ENCODE results near the gene DNAJB4. TPM values are rescaled to one million over a fixed set of nuclear protein-coding genes. Genes with fewer than 3 reads are reported as not detected.
"Not testable (repeated sequence)": the region's sequence is repeated elsewhere in the genome, so short reads cannot be mapped to it uniquely, and the experiment has no call there.

The DNAJB4 gene
- total RNA-seq, 1 donor from 2014 or later: 95.8 TPM

DNA sequence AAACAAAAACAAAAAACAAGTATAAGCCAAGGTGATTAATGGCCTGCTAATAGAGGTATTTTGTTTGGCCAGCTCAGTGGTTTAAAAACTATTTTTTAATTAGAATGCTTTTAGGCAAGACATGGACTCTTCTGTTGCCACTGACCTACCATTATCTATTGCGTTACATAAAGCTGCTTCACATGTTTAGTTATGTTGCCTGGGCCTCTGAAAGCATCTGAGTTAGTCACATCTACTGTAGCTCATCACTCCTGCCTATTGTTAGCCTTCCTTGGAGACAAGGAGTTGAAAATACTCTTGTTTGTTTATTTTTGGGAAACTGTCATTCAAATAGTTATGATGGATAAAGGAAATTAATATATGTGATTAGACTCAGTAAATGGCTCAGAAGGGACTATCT, 14.3 kb downstream of the DNAJB4 start:
- no peak overlapping the region for H3K27ac Mint-ChIP-seq (ENCODE audit: unreplicated experiment)
- no peaks in the 10 kb centered on the region for H3K9me3 Mint-ChIP-seq (ENCODE audit: unreplicated experiment)
- peaks cover 30% of the 10 kb centered on the region for H3K36me3 Mint-ChIP-seq (ENCODE audit: unreplicated experiment)
- no peak overlapping the region for H3K4me3 Mint-ChIP-seq (ENCODE audit: unreplicated experiment)
- H3K4me1 Mint-ChIP-seq (ENCODE audit: unreplicated experiment): peaks cover 5% of the 10 kb centered on the region
- no peaks in the 10 kb centered on the region for H3K27me3 Mint-ChIP-seq (ENCODE audit: unreplicated experiment)
- TF ChIP-seq, protein P1, sequence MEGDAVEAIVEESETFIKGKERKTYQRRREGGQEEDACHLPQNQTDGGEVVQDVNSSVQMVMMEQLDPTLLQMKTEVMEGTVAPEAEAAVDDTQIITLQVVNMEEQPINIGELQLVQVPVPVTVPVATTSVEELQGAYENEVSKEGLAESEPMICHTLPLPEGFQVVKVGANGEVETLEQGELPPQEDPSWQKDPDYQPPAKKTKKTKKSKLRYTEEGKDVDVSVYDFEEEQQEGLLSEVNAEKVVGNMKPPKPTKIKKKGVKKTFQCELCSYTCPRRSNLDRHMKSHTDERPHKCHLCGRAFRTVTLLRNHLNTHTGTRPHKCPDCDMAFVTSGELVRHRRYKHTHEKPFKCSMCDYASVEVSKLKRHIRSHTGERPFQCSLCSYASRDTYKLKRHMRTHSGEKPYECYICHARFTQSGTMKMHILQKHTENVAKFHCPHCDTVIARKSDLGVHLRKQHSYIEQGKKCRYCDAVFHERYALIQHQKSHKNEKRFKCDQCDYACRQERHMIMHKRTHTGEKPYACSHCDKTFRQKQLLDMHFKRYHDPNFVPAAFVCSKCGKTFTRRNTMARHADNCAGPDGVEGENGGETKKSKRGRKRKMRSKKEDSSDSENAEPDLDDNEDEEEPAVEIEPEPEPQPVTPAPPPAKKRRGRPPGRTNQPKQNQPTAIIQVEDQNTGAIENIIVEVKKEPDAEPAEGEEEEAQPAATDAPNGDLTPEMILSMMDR (IDR thresholded peaks at IDR 0.05): no peak
- DNase-seq (ENCODE audit: extremely low spot score, unreplicated experiment): no peak

DNA sequence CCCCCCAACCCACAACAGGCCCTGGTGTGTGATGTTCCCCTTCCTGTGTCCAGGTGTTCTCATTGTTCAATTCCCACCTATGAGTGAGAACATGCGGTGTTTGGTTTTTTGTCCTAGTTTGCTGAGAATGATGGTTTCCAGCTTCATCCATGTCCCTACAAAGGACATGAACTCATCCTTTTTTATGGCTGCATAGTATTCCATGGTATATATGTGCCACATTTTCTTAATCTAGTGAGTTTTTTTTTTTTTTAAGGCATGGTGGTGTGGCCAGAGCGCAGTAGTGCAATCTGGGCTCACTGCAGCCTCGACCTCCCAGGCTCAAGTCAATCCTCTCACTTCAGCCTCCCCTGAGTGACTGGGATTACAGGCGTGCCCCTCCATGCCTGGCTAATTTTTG, 16.4 kb downstream of the DNAJB4 start:
- not testable (repeated sequence) for H3K4me3 Mint-ChIP-seq (ENCODE audit: unreplicated experiment); DNase-seq (ENCODE audit: extremely low spot score, unreplicated experiment); H3K9me3 Mint-ChIP-seq (ENCODE audit: unreplicated experiment); H3K27ac Mint-ChIP-seq (ENCODE audit: unreplicated experiment); H3K4me1 Mint-ChIP-seq (ENCODE audit: unreplicated experiment); H3K27me3 Mint-ChIP-seq (ENCODE audit: unreplicated experiment)
- H3K36me3 Mint-ChIP-seq (ENCODE audit: unreplicated experiment): peaks cover 17% of the 10 kb centered on the region

DNA sequence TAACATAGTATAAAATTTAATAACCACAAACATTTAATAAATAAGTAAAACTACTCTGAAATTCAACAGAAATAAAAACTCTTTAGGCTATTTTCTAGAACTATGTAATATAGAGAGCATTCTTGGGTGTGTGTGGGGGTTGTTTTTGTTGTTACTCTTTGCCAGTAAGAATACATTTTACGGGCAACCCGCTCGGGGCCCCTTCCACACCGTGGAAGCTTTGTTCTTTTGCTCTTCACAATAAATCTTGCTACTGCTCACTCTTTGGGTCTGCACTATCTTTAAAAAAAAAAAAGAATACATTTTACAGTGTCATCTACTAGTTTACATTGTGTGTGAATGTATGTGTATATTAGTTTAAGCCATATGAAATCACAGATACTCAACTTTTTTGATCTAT, 25.1 kb downstream of the DNAJB4 start:
- DNase-seq (ENCODE audit: extremely low spot score, unreplicated experiment): no peak
- H3K27ac Mint-ChIP-seq (ENCODE audit: unreplicated experiment): no peak overlapping the region
- H3K4me3 Mint-ChIP-seq (ENCODE audit: unreplicated experiment): no peak overlapping the region
- no peaks in the 10 kb centered on the region for H3K9me3 Mint-ChIP-seq (ENCODE audit: unreplicated experiment)
- H3K36me3 Mint-ChIP-seq (ENCODE audit: unreplicated experiment): no peaks in the 10 kb centered on the region
- no peaks in the 10 kb centered on the region for H3K4me1 Mint-ChIP-seq (ENCODE audit: unreplicated experiment)
- no peaks in the 10 kb centered on the region for H3K27me3 Mint-ChIP-seq (ENCODE audit: unreplicated experiment)
- TF ChIP-seq, protein P1 (IDR thresholded peaks at IDR 0.05): no peak

DNA sequence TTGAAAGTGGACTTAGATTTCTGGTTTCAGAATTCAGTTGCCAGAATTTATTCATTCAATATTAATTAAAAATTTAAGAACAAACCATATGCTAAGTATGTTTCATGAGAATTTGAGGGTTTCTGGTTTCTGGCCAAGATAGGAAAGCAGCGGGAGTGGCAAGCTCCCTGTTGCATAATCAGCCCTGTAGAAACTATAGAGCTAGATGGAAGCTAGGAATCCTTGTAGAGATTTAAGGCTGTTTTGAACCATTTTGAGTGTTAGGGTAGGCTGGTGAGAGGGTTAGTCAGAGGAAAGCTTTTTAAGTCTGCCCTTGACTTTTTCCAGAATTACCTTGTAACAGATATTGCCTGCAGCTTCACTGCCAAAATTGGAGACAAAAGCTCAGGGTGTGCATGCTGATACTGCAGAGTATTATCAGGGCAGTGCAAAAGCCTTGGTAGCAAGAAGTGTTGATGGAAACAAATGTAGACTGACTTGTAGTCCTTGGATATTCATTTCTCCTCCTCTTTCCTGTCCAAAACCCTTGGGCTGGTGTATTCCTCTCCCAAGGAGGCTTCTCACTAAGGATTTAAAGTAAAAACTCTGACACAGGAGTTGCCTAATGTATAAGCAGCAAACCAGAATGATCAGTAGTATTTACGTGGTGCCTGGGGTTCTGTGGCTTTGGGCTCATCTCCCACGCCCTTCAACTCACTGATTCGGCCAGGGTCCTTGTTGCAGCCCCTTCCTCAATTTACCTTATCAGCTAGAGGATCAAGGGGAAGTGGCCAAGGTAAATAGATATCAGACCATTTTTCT, 28.5 kb downstream of the DNAJB4 start:
- TF ChIP-seq, protein P1 (IDR thresholded peaks at IDR 0.05): no peak
- no peak overlapping the region for H3K4me3 Mint-ChIP-seq (ENCODE audit: unreplicated experiment)
- H3K27me3 Mint-ChIP-seq (ENCODE audit: unreplicated experiment): no peaks in the 10 kb centered on the region
- no peaks in the 10 kb centered on the region for H3K9me3 Mint-ChIP-seq (ENCODE audit: unreplicated experiment)
- H3K27ac Mint-ChIP-seq (ENCODE audit: unreplicated experiment): no peak overlapping the region
- DNase-seq (ENCODE audit: extremely low spot score, unreplicated experiment): no peak
- H3K36me3 Mint-ChIP-seq (ENCODE audit: unreplicated experiment): no peaks in the 10 kb centered on the region
- peaks cover 3% of the 10 kb centered on the region for H3K4me1 Mint-ChIP-seq (ENCODE audit: unreplicated experiment)

DNA sequence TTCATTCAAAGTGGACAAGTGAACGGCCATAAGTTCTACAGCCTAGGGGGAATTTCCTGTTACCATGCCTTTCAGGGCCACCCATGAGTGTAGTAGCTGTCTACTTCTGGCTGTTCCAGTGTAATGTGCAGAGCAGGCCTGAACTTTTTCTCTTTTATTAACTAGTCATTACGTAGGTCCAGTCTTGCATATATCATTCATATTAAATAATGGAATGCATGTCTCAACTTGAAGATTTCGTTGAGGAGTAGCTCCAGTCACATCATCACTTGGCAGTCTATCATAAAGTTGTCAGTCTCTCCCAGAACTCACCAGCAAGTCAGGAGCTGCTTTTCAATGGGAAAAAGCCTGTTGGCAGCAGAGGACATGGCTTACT, 29.0 kb downstream of the DNAJB4 start:
- Mint-ChIP-seq H3K4me1 (ENCODE audit: unreplicated experiment) (peaks cover 7% of the 10 kb centered on the region), H3K27me3 (ENCODE audit: unreplicated experiment) (no peaks in the 10 kb centered on the region), H3K27ac (ENCODE audit: unreplicated experiment) (no peak overlapping the region), H3K4me3 (ENCODE audit: unreplicated experiment) (no peak overlapping the region), H3K36me3 (ENCODE audit: unreplicated experiment) (no peaks in the 10 kb centered on the region), H3K9me3 (ENCODE audit: unreplicated experiment) (no peaks in the 10 kb centered on the region)
- TF ChIP-seq, protein P1 (IDR thresholded peaks at IDR 0.05): no peak
- DNase-seq (ENCODE audit: extremely low spot score, unreplicated experiment): no peak

Measured in osteocyte (in vitro differentiated cells).